WTC11 (cell line): ENCODE measurements around the gene PPP1CA. TPM values are rescaled to one million over a fixed set of nuclear protein-coding genes. Genes with fewer than 3 reads are reported as not detected.
A peak's percentile ranks its signal among the peaks of the same experiment; 100 is the strongest.

Experiments used
- ATAC-seq: fragments of 200-7000 bp; cut with Tn5 transposase; 2 replicates; pipeline ENCODE4 v1.10.0; 2021; ENCODE audit warnings: mild to moderate bottlenecking, moderate library complexity
- CTCF ChIA-PET: fragments of 300-600 bp; sonication (Branson Sonifier 250); formaldehyde crosslinking; loops from one replicate; lab custom pipeline; 2021; ENCODE audit warnings: antibody characterized with exemption; lab: Charles Lee
- POLR2A ChIA-PET: fragments of 350-600 bp; sonication (Branson Sonifier 250); formaldehyde crosslinking; loops from one replicate; lab custom pipeline; 2021; ENCODE audit warnings: antibody characterized with exemption; lab: Charles Lee
- DNase-seq: peaks from one replicate; pipeline ENCODE4 v3.0.0; 2021; ENCODE audit warnings: low spot score
- H3K27ac Mint-ChIP-seq: 2 replicates; pipeline ENCODE4 v1.8.0; 2021; ENCODE audit warnings: mixed read lengths
- H3K27me3 Mint-ChIP-seq: 2 replicates; pipeline ENCODE4 v1.8.0; 2021; ENCODE audit warnings: low read depth, mild to moderate bottlenecking, moderate library complexity, mixed read lengths
- H3K36me3 Mint-ChIP-seq: 2 replicates; pipeline ENCODE4 v1.8.0; 2021; ENCODE audit warnings: mixed read lengths
- H3K4me1 Mint-ChIP-seq: 2 replicates; pipeline ENCODE4 v1.8.0; 2022; ENCODE audit warnings: mixed read lengths
- H3K4me3 Mint-ChIP-seq: 2 replicates; pipeline ENCODE4 v1.8.0; 2021; ENCODE audit warnings: mild to moderate bottlenecking, moderate library complexity, mixed read lengths
- H3K9me3 Mint-ChIP-seq: 2 replicates; pipeline ENCODE4 v1.8.0; 2021; ENCODE audit warnings: mixed read lengths
- ATF1 ChIP-seq: sonication (generic); formaldehyde crosslinking; IDR thresholded peaks from 2 replicates; pipeline ENCODE4 v1.8.1; 2023; ENCODE audit warnings: mild to moderate bottlenecking, moderate library complexity, missing genetic modification reagents
- ATF6 ChIP-seq: sonication (generic); formaldehyde crosslinking; IDR thresholded peaks from 2 replicates; pipeline ENCODE4 v1.8.1; 2023; ENCODE audit warnings: mild to moderate bottlenecking, missing genetic modification reagents
- CREM ChIP-seq: sonication (generic); formaldehyde crosslinking; IDR thresholded peaks from 2 replicates; pipeline ENCODE4 v1.8.1; 2022; ENCODE audit warnings: mild to moderate bottlenecking, missing genetic modification reagents, moderate library complexity
- CTCF ChIP-seq: fragments of 200-600 bp; IDR thresholded peaks from 2 replicates; pipeline ENCODE4 v1.8.0; 2022; ENCODE audit warnings: antibody characterized with exemption
- ESRRA ChIP-seq: sonication (generic); formaldehyde crosslinking; IDR thresholded peaks from 2 replicates; pipeline ENCODE4 v1.8.1; 2022; ENCODE audit warnings: mild to moderate bottlenecking, missing genetic modification reagents, borderline replicate concordance
- FOXJ3 ChIP-seq: sonication (generic); formaldehyde crosslinking; IDR thresholded peaks from 2 replicates; pipeline ENCODE4 v1.9.0; 2021; ENCODE audit warnings: missing genetic modification reagents, mild to moderate bottlenecking, borderline replicate concordance
- FOXP1 ChIP-seq: sonication (generic); formaldehyde crosslinking; IDR thresholded peaks from 2 replicates; pipeline ENCODE4 v1.8.0; 2022; ENCODE audit warnings: missing genetic modification reagents, mild to moderate bottlenecking, moderate library complexity, borderline replicate concordance
- GRHL2 ChIP-seq: fragments of 250-450 bp; sonication (Bioruptor Pico); IDR thresholded peaks from 2 replicates; pipeline ENCODE4 v1.8.0; 2022; ENCODE audit warnings: mild to moderate bottlenecking, moderate library complexity; ENCODE audit not compliant: insufficient replicate concordance, severe bottlenecking
- IRF2 ChIP-seq: sonication (generic); formaldehyde crosslinking; IDR thresholded peaks from 2 replicates; pipeline ENCODE4 v1.8.0; 2022; ENCODE audit warnings: low read depth, missing genetic modification reagents, borderline replicate concordance
- PREB ChIP-seq: sonication (generic); formaldehyde crosslinking; IDR thresholded peaks from 2 replicates; pipeline ENCODE4 v1.8.1; 2022; ENCODE audit warnings: mild to moderate bottlenecking, missing genetic modification reagents, moderate library complexity, borderline replicate concordance
- ZNF232 ChIP-seq: sonication (generic); formaldehyde crosslinking; IDR thresholded peaks from 2 replicates; pipeline ENCODE4 v1.8.0; 2022; ENCODE audit warnings: mild to moderate bottlenecking, missing genetic modification reagents
- ZNF263 ChIP-seq: sonication (generic); formaldehyde crosslinking; IDR thresholded peaks from 2 replicates; pipeline ENCODE4 v1.8.1; 2022; ENCODE audit warnings: low read depth, mild to moderate bottlenecking, moderate library complexity, missing genetic modification reagents
- ZNF396 ChIP-seq: fragments of 250-450 bp; sonication (Bioruptor Pico); IDR thresholded peaks from 2 replicates; pipeline ENCODE4 v1.8.0; 2021; ENCODE audit warnings: mild to moderate bottlenecking, moderate library complexity, borderline replicate concordance
- ZNF532 ChIP-seq: fragments of 250-450 bp; sonication (Bioruptor Pico); IDR thresholded peaks from 2 replicates; pipeline ENCODE4 v1.9.0; 2021; ENCODE audit warnings: mild to moderate bottlenecking, borderline replicate concordance
- total RNA-seq: library from RNA; stranded (reverse); gene quantifications from 3 replicates; pipeline ENCODE4 v1.2.3, GENCODE V29; 2021

PPP1CA gene
- total RNA-seq, 1 experiment from 2014 or later: 220 TPM

- no peak for TF ChIP-seq ATF1 (CRISPR knock-in tag)
- H3K9me3 Mint-ChIP-seq: no peaks in the 10 kb centered on the region
- DNase-seq (no peak), ATAC-seq (no peak)
- no peaks in the 10 kb centered on the region for H3K36me3 Mint-ChIP-seq
- ChIA-PET CTCF (interaction anchor here (0.6 to 25.7 kb wide), 27 partner anchors 8 to 626 kb away, joined by 3 to 842 read pairs (median 6); partner anchors contain the start of genes CLCF1, POLD4, PPP1CA and RAD9A), POLR2A (interaction anchor here (0.6 to 1.5 kb wide), 2 partner anchors 8 to 28 kb away, joined by 4 to 8 read pairs; partner anchors contain the start of gene POLD4)
- peaks cover 14% of the 10 kb centered on the region for H3K4me1 Mint-ChIP-seq
- H3K27ac Mint-ChIP-seq: no peak overlapping the region
- H3K4me3 Mint-ChIP-seq: no peak overlapping the region
- peaks cover 63% of the 10 kb centered on the region for H3K27me3 Mint-ChIP-seq
Measured at GRCh38 chr11:67381244-67381972, 20.2 kb downstream of the PPP1CA start.

GRCh38 chr11:67379061-67380058, 22.3 kb downstream of the PPP1CA start:
- POLR2A ChIA-PET: interaction anchor here (1.2 kb wide), 1 partner anchor 10 kb away, joined by 3 read pairs; no protein-coding TSS in a partner anchor
- DNase-seq (no peak), ATAC-seq (no peak)
- Mint-ChIP-seq H3K27ac (no peak overlapping the region), H3K36me3 (no peaks in the 10 kb centered on the region), H3K4me3 (no peak overlapping the region), H3K4me1 (peaks cover 28% of the 10 kb centered on the region), H3K9me3 (no peaks in the 10 kb centered on the region)
- CTCF ChIA-PET: interaction anchor here (0.9 to 25.7 kb wide), 9 partner anchors 8 to 298 kb away, joined by 3 to 842 read pairs (median 38); partner anchors contain the start of genes CLCF1, POLD4 and RAD9A
- no peak for TF ChIP-seq ZNF532 (CRISPR knock-in tag)
- no peak for TF ChIP-seq CTCF
- TF ChIP-seq ZNF263 (CRISPR knock-in tag): 0 out of 2 replicates have a peak, but pooled peaks have one; percentile 39
- no peak for TF ChIP-seq PREB (CRISPR knock-in tag)
- TF ChIP-seq, all 79 proteins: peak for 1
- peaks cover 68% of the 10 kb centered on the region for H3K27me3 Mint-ChIP-seq

GRCh38 chr11:67378544-67378943, 23.1 kb downstream of the PPP1CA start:
- Mint-ChIP-seq H3K4me3 (no peak overlapping the region), H3K27ac (no peak overlapping the region)
- TF ChIP-seq ZNF232 (CRISPR knock-in tag) (no peak), ATF6 (CRISPR knock-in tag) (no peak), GRHL2 (CRISPR knock-in tag) (no peak), ESRRA (CRISPR knock-in tag) (no peak), FOXJ3 (no peak), CREM (CRISPR knock-in tag) (no peak), FOXP1 (CRISPR knock-in tag) (no peak), IRF2 (CRISPR knock-in tag) (no peak), PREB (CRISPR knock-in tag) (no peak), ZNF396 (CRISPR knock-in tag) (no peak)

More at GRCh38 chr11:67378544-67378943, 23.1 kb downstream of the PPP1CA start:
- Mint-ChIP-seq H3K4me1 (peaks cover 33% of the 10 kb centered on the region), H3K36me3 (no peaks in the 10 kb centered on the region), H3K27me3 (peaks cover 67% of the 10 kb centered on the region), H3K9me3 (no peaks in the 10 kb centered on the region)
- DNase-seq (no peak), ATAC-seq (no peak)
- ChIA-PET CTCF (interaction anchor here (0.7 to 25.7 kb wide), 7 partner anchors 11 to 297 kb away, joined by 3 to 842 read pairs (median 5); partner anchors contain the start of gene POLD4), POLR2A (interaction anchor here (1.2 kb wide), 1 partner anchor 9 kb away, joined by 3 read pairs; no protein-coding TSS in a partner anchor)
